GM19035 (cell line): ENCODE data around the gene SECISBP2.
"Not testable (repeated sequence)": the region's sequence is repeated elsewhere in the genome, so short reads cannot be mapped to it uniquely, and the experiment has no call there.

Source experiments
- ATAC-seq: cut with Tn5 transposase; IDR thresholded peaks from one replicate; pipeline ENCODE4 v1.9.1; 2021; ENCODE audit not compliant: unreplicated experiment

Gene SECISBP2

GRCh38 chr9:89309166-89309565, 9.1 kb upstream of the SECISBP2 start:
- no peak for ATAC-seq

- no peak for ATAC-seq
Measured at GRCh38 chr9:89309608-89310474, 8.5 kb upstream of the SECISBP2 start.

GRCh38 chr9:89310475-89311345, 7.6 kb upstream of the SECISBP2 start, which contains the start of gene CKS2:
Gene CKS2, plus strand, starts transcription at chr9:89311195. Its CDS starts 98 bp downstream, at chr9:89311293.
- ATAC-seq: peak; percentile 89

GRCh38 chr9:89311346-89312221, 6.7 kb upstream of the SECISBP2 start:
- ATAC-seq: no peak

DNA sequence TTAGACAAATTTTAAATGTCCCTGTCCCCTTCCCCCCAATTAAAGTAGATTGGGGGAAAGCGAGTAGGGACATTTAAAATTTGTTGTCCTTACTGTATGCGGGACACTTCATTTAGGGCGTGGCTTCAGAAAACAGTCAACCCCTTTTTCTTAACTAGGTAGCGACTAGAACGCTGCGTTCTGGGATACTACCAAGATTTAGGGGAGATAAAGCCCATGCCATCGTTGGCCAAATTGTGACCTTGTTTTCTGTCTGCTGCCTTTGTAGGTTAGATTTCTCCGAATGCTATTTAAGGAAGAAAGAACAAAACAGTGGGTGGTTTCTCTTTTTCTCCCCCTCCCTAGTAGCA, 6.1 kb upstream of the SECISBP2 start:
- ATAC-seq: no peak

GRCh38 chr9:89313842-89314241, 4.5 kb upstream of the SECISBP2 start:
- ATAC-seq: no peak

DNA sequence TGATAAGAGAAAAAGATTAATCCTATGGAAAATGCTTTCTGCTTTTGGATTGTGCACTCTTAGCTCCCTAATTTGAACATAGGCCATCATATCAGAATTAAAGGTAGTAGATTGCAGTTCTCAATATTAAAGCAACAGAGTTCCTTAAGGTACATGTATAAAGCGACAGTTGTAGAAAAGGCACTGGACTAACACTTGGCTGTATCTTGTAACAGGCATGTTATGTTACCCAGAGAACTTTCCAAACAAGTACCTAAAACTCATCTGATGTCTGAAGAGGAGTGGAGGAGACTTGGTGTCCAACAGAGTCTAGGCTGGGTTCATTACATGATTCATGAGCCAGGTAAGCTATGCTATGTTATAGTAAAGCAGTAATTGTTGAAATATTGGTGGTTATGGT, 3.3 kb upstream of the SECISBP2 start:
- ATAC-seq: no peak

DNA sequence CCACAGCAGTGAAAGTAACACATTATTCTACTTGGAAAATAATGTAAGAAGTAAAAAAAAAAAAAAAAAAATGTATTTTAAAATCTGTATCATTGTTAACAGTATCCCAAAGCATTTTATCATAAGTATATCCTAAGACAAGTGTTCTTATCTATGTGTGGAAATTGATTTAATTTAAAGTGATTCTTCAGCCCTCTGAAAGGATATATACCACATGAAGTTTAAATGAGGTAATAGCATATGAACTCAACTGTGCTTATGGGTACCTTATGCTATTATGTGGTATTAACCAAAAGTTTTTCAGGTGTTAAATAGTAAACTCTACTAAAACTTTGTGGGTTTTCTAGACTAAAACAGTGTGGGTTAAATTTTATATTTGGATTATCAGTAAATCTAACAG, 2.8 kb upstream of the SECISBP2 start:
- no peak for ATAC-seq

- no peak for ATAC-seq
Measured at GRCh38 chr9:89317282-89317681, 1.0 kb upstream of the SECISBP2 start.

DNA sequence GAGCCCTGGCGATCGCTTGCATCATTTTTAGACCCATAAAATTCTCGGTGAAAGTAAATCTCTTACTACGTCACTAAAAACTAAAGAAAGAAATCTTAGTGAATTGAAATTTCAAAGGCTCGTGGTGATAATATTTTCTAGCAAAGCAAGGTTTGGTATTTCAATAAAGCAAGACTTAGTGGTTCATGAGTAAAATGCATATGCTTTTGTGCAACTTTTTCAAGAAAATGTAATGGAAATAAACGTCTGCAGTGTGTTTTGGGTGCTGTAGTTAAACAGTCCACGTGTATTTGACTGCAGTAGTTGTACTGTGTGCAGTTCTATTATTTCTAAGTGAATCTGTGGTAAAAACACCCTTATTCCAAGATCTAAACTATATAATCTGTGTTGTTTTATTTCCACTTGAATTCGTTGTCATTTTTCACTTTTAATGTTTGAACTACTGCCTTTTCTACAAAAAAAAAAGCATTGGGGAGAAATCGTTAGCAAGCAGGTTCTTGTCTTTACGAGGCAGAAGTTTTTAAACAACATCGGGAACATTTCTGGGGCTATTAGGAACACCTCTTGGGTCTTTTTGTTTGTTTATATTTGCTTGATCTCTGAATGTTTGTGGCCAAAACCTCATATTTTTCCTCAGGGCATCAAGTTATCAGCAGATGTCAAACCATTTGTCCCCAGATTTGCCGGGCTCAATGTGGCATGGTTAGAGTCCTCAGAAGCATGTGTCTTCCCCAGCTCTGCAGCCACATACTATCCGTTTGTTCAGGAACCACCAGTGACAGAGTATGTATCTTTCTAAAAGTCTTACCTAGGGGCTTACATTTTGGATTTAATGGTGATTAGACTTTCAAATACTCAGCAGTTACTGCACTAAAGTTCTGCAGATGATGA, 960 bp downstream of the SECISBP2 start:
- ATAC-seq: no peak

DNA sequence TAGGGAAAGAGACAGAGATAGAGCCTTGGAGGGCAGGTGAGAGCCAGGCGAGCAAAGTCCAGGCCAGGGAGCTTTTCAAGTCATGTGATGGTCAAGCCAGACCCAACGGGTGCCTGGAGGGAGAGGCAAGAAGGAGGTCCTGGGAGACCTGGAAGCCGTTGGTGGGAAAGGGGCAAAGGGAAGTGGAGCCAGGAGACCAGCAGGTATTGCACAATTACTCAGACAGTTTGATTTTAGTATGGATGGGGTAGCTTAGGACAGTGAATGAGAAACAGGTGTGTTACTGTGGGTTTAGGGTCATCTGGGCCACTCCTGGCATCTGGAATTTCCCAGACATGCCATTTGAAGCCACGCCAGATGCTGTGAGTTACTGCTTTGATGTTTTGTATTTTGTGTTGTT, 5.1 kb downstream of the SECISBP2 start:
- no peak for ATAC-seq

- no peak for ATAC-seq
Measured at GRCh38 chr9:89325733-89326132, 7.4 kb downstream of the SECISBP2 start.

DNA sequence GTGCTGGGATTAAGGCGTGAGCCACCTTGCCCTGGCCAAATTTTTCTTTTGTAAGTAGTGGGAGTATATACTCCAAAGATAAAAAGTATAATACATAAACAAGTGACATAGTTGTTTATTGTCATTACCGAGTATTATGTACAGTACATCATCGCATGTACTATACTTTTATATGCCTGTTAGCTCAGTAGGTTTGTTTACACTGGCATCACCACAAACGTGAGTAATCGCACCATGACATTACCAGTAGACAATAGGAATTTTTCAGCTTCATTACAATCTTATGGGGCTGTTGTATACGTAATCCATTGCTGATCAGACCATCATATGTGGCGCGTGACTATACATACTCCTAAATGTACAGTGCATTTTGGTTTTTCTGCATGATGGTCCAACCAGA, 9.8 kb downstream of the SECISBP2 start:
- no peak for ATAC-seq

DNA sequence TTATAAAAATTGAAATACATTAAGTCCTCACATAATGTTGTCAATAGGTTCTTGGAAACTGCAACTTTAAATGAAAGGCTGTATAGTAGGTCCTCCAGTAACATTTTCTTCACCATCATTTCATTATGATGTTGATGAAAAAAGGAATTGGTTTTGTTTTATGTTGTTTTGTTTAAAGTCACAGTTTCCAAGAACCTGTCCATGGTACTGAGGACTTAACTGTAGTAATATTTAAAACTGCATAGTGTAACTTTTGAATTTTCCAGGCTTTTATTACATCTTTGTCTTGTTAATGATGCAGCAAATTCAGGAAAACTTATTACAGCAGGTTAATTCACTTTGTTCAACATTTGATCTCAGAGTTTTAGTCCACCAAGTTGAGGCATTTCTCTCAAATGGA, 11.6 kb downstream of the SECISBP2 start:
- no peak for ATAC-seq

GRCh38 chr9:89330513-89330912, 12.2 kb downstream of the SECISBP2 start:
- no peak for ATAC-seq

GRCh38 chr9:89339807-89340206, 21.5 kb downstream of the SECISBP2 start:
- ATAC-seq: no peak

- ATAC-seq: peak; percentile 92
Measured at GRCh38 chr9:89340332-89340731, 22.0 kb downstream of the SECISBP2 start.

GRCh38 chr9:89342213-89342612, 23.9 kb downstream of the SECISBP2 start:
- ATAC-seq: no peak

GRCh38 chr9:89342948-89343347, 24.6 kb downstream of the SECISBP2 start:
- no peak for ATAC-seq

DNA sequence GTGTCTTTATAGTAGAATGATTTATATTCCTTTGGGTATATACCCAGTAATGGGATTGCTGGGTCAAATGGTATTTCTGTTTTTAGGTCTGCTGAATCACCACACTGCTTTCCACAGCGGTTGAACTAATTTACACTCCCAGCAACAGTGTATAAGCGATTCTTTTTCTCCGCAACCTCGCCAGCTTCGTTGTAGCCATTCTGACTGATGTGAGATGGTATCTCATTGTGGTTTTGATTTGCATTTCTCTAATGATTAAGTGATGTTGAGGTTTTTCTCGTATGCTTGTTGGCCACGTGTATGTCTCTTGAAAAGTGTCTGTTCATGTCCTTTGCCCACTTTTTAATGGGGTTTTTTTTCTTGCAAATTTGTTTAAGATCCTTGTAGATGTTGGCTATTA, 25.5 kb downstream of the SECISBP2 start:
- ATAC-seq: not testable (repeated sequence)
